NT2/D1 (cell line): ENCODE data around the gene CBX2.

ENCODE experiments used
- DNase-seq: peaks from one replicate; pipeline ENCODE4 v3.0.0-alpha.2; 2011; ENCODE audit warnings: low read depth, low spot score
- H3K27me3 ChIP-seq: 2 replicates; pipeline ENCODE4 v1.6.0; 2011; ENCODE audit warnings: mild to moderate bottlenecking; ENCODE audit not compliant: insufficient read length, insufficient read depth
- H3K36me3 ChIP-seq: 2 replicates; pipeline ENCODE4 v1.6.1; 2011; ENCODE audit warnings: mild to moderate bottlenecking, low read length, mixed read lengths; ENCODE audit not compliant: insufficient read depth, insufficient read length
- H3K4me1 ChIP-seq: 2 replicates; pipeline ENCODE4 v1.5.1; 2011; ENCODE audit not compliant: insufficient read depth, insufficient read length
- H3K4me3 ChIP-seq: 2 replicates; pipeline ENCODE4 v1.5.1; 2011; ENCODE audit warnings: low read depth; ENCODE audit not compliant: insufficient read length
- H3K9ac ChIP-seq: 2 replicates; pipeline ENCODE4 v1.6.0; 2011; ENCODE audit warnings: low read depth; ENCODE audit not compliant: insufficient read length
- H3K9me3 ChIP-seq: 2 replicates; pipeline ENCODE4 v1.5.1; 2011; ENCODE audit warnings: mild to moderate bottlenecking, low read length; ENCODE audit not compliant: insufficient read depth
- SUZ12 ChIP-seq: IDR thresholded peaks from 2 replicates; pipeline ENCODE4 v1.6.1; 2011; ENCODE audit not compliant: insufficient read length, insufficient read depth; ENCODE audit errors: extremely low read depth
- YY1 ChIP-seq: IDR thresholded peaks from 2 replicates; pipeline ENCODE4 v1.6.1; 2011; ENCODE audit not compliant: insufficient read length, insufficient read depth
- ZNF274 ChIP-seq: IDR thresholded peaks from 2 replicates; pipeline ENCODE4 v1.6.1; 2011; ENCODE audit warnings: mild to moderate bottlenecking, low read depth, low read length

Gene CBX2

DNA sequence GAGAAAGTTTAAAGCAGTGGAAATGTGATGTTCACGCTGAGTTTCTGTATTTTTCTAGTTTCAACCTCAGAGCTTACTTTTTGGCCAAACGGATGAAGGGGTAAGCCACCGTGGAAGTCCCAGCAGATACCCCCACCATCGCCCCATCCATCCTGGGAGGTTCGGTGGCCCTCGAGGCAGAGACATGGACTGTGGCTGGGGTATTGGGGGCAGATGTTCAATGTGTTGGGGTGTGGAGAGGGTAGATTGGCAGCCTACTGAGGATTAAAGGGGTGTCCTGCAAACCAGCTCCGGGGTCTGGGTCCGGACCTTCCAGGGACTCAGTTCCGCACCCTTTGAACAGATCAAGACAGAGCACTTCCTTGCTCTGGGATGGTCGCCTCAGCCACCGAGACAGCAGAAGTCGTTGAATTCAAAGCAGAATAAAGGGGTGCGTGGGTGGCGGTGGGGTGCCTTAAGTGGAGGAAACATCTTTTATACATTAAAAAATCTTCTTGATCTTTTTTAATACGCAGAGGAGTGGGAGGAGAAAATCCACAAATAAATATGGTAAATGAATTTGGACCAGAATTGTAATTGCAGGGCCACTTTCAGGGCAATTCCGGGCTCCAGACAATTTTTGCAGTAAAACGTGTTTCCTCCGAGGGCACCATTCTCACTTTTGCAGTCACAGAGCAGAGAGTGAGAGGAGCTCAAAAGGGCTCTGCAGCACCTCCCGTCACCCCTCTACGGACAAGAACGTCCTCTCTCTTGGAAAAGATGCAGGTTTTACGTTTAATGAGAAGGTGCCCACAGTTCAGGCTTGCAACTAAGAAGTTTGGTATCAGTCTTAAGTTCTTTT lies 27.1 kb downstream of the CBX2 start:
- peaks cover 5% of the 10 kb centered on the region; the same call in 1 of the 2 replicates for H3K9me3 ChIP-seq
- peaks cover 28% of the 10 kb centered on the region for H3K4me1 ChIP-seq
- no peak overlapping the region for H3K4me3 ChIP-seq
- H3K9ac ChIP-seq, result no peak overlapping the region
- DNase-seq, result no peak
- no peak for TF ChIP-seq YY1
- no peak for TF ChIP-seq SUZ12
- no peak for TF ChIP-seq ZNF274
- no peaks in the 10 kb centered on the region for H3K36me3 ChIP-seq
- peaks cover 98% of the 10 kb centered on the region for H3K27me3 ChIP-seq

DNA sequence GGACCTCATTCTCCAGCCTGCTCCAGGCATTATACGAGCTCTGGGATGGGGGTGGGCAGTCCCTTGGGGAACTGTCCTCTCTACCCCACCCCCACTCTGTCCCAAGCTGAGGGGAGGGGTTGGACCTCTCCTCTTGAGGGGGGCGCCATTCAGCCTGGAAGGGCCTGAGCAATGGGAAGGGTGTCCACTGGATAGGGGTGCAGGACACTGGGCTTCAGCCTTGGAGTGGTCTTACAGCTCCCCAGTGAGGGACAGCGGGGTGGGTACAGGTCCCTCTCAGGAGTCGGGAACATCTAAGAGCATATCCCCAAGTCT lies 28.5 kb downstream of the CBX2 start:
- peaks cover 27% of the 10 kb centered on the region for H3K4me1 ChIP-seq
- TF ChIP-seq SUZ12 (no peak), YY1 (no peak), ZNF274 (no peak)
- peaks cover 97% of the 10 kb centered on the region for H3K27me3 ChIP-seq
- no peaks in the 10 kb centered on the region for H3K36me3 ChIP-seq
- peaks cover 5% of the 10 kb centered on the region; the same call in 1 of the 2 replicates for H3K9me3 ChIP-seq
- no peak overlapping the region for H3K4me3 ChIP-seq
- DNase-seq, result no peak
- H3K9ac ChIP-seq, result no peak overlapping the region

DNA sequence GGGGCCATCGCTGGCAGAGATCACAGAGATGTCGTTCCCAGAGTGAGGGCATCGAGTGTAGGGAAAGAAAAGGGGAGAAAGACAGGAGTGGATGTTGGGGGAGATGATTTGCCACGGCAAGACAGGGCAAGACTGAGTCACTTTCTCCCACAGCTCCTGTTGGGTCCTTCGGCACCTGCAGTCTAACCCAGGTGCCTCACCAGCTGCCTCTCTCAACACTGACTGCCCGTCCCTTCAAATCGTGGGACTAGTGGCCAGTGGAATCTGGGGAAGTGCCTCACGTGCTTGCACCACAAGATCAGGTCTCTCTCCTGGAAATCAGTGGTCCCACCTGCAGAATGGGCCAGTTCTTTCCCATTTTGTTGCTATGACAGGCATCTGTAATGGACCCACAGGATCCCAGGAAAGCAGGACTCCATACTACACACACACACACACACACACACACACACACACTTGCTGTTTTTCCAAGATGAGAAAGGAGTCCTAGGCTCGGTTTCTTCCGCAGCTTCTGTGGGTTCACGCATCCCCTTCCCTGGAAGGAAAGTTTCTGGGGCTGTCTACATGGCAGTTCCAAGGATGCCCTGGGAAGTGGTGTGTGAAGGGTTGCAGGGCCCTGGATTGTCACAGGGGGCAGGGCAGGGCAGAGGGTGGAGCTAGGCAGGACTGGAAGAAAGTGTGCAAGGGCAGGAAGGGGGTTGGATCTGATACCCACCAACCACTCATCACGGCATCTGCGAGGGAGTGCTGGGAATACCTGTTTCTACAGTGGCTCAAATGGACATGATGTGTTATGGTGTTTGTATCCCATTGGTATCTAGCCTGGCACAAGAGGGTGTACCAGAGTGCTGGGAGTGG lies 29.1 kb downstream of the CBX2 start:
- Histone ChIP-seq H3K36me3 (no peaks in the 10 kb centered on the region), H3K4me1 (peaks cover 31% of the 10 kb centered on the region), H3K9ac (no peak overlapping the region), H3K27me3 (peaks cover 97% of the 10 kb centered on the region), H3K9me3 (peaks cover 5% of the 10 kb centered on the region; the same call in 1 of the 2 replicates), H3K4me3 (no peak overlapping the region)
- no peak for DNase-seq
- TF ChIP-seq SUZ12, result no peak
- TF ChIP-seq ZNF274, result no peak
- no peak for TF ChIP-seq YY1

DNA sequence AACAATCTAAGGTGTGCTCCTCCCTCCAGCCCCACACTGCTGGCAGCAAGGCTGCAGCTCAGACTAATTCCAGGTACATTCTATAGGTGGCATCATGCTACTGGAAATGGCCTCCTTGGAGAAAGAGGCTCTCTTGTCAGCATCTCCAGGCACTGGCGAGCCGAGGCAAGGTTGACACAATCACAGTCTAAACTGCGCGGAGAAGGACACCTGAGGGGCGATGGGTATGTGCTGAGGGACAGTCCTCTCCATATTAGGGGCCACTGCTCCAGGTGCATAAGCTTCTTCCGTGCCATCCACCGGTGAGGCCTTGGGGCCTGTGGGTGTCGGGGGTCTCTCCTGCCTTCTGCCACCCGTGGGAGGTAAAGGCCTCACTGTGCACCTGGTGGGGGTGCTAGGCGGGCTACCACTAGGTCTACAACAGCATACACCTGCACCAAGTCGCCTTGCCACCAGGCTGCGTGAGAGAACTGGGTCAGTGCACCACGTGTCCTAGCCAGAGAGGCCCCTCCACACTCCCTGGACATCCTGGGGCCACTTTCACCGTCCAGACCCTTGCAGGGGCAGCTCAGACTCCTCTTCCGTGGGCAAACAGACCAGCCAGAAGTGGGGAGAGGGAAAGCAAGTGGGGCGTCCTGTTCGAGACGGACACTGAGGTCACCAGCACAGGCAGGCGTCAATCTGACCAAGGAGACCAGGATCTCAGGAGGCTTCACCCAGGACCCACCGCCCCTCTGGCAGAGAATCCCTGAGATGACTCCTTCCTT lies 31.0 kb downstream of the CBX2 start:
- Histone ChIP-seq H3K9me3 (no peaks in the 10 kb centered on the region), H3K36me3 (no peaks in the 10 kb centered on the region), H3K27me3 (peaks cover 94% of the 10 kb centered on the region), H3K9ac (no peak overlapping the region), H3K4me1 (peaks cover 26% of the 10 kb centered on the region), H3K4me3 (no peak overlapping the region)
- TF ChIP-seq ZNF274 (no peak), SUZ12 (no peak), YY1 (no peak)
- DNase-seq, result no peak

DNA sequence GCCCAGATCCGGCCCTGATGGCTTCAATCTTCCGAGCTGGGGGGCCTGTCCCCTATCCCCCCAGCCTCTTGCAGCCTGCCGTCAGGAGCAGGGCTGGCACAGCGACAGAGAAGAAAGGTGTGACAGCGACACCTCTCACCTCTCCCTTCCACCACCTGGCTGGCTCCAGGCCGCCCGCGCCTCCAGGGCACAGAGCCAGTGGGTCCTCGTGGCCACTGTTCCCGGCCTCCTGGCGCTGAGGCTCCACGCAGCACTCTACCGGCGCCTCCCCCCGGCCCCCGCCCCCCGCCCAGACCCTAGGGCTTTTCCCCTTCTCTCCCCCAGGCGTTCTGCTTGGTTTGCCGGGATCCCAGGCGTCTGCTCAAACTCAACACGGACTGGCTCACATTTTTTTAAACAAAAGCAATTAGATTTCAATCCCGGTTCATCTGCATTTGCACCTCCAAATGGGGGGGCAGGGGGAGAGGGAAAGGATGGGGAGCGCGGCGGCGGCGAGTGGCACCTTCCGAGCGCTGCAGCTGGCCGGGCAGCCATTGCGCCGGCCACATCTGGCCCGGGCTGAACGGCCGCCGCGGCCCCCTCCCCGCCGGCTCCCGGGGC lies 31.7 kb downstream of the CBX2 start:
- no peak for DNase-seq
- peaks cover 28% of the 10 kb centered on the region for H3K4me1 ChIP-seq

DNA sequence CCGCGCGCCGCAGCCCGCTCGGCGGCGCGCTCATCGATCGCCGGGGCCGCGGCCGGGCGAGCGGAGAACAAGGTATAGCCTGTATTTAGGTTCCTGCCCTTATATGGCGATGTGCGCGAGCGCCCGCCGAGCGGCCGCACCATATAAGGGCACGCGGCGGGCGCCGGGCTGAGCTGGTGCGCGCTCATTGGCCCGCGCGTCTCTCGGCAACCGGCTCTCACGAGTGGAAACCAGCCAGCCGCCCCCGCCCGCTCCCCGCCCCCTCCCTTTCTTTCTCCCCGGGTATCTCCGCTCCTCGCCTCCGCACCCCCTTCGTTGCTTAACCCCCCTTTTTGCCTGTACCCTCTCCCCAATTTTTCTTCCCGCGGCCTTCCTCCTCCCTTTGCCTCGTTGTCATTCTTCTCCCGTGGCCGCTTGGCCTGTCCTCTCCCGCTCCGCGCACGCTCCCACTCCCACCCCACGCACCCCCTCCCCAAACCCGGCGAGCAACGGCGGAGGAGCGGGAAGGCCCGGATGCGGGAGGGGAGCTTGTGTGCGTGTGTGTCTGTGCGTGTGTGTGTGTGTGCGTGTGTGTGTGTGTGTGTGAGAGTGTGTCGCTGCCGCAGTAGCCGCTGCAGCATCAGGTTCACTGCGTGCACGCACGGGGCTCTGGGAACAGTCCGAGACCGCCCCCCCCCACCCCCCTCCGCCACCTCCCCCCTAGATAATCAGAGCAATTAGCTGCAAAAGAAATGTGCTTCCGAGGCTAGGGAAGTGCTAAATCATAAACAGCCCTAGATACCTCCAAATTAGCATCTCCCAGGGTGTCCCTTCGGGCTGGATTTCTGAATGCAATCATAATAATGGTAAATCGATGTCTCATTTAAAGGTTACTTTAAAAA lies 32.4 kb downstream of the CBX2 start:
- peaks cover 32% of the 10 kb centered on the region for H3K4me1 ChIP-seq
- peaks cover 94% of the 10 kb centered on the region for H3K27me3 ChIP-seq
- no peak for TF ChIP-seq ZNF274
- no peaks in the 10 kb centered on the region for H3K36me3 ChIP-seq
- H3K4me3 ChIP-seq, result no peak overlapping the region
- DNase-seq, result no peak
- H3K9ac ChIP-seq, result no peak overlapping the region
- no peaks in the 10 kb centered on the region for H3K9me3 ChIP-seq

More for the DNA sequence above, 31.7 kb downstream of the CBX2 start:
- no peak overlapping the region for H3K9ac ChIP-seq
- peaks cover 94% of the 10 kb centered on the region for H3K27me3 ChIP-seq
- no peaks in the 10 kb centered on the region for H3K9me3 ChIP-seq
- H3K4me3 ChIP-seq, result no peak overlapping the region
- H3K36me3 ChIP-seq, result no peaks in the 10 kb centered on the region
- no peak for TF ChIP-seq YY1
- TF ChIP-seq SUZ12, result peak; percentile 5
